ENCODE results near the gene PSMC3. TPM values are rescaled to one million over a fixed set of nuclear protein-coding genes. Genes with fewer than 3 reads are reported as not detected.
A peak's percentile ranks its signal among the peaks of the same experiment; 100 is the strongest.

PSMC3 gene
- total RNA-seq, 3 donors from 2014 or later = 70.7 to 115 (median 91.0) TPM

- ATAC-seq = no peak
- Histone ChIP-seq H3K36me3 (ENCODE audit: low read depth) (peaks cover 9% of the 10 kb centered on the region), H3K9me3 (no peaks in the 10 kb centered on the region)
These were observed 8.5 kb downstream of the PSMC3 start for GRCh38 chr11:47417712-47418111.

DNA sequence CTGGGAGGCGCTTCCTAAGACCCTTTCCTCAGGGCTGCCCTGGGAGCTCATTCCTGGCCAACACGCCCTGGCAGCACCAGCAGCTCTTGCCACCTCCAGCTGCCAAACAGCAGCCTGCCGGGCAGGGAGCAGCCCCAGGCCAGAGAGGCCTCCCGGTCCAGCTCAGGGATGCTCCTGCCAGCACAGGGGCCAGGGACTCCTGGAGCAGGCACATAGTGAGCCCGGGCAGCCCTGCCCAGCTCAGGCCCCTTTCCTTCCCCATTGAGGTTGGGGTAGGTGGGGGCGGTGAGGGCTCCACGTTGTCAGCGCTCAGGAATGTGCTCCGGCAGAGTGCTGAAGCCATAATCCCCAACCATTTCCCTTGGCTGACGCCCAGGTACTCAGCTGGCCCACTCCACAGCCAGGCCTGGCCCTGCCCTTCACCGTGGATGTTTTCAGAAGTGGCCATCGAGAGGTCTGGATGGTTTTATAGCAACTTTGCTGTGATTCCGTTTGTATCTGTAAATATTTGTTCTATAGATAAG, 10.2 kb downstream of the PSMC3 start:
- H3K4me1 ChIP-seq (ENCODE audit: low read depth) = peaks cover 13% of the 10 kb centered on the region
- H3K36me3 ChIP-seq (ENCODE audit: low read depth) = peaks cover 9% of the 10 kb centered on the region
- intact Hi-C loops (cut with DNase I, micrococcal nuclease) = no loop called here
- H3K4me3 ChIP-seq = no peak overlapping the region
- H3K9me3 ChIP-seq = no peaks in the 10 kb centered on the region
- TF ChIP-seq CTCF (IDR thresholded peaks at IDR 0.05) = no peak
- DNase-seq = peak; percentile 70 to 78 (median 74)
- peak; percentile 61 for ATAC-seq

More at GRCh38 chr11:47417712-47418111, 8.5 kb downstream of the PSMC3 start:
- no peak for TF ChIP-seq CTCF (IDR thresholded peaks at IDR 0.05)
- peaks cover 13% of the 10 kb centered on the region for H3K4me1 ChIP-seq (ENCODE audit: low read depth)
- DNase-seq = no peak
- H3K4me3 ChIP-seq = no peak overlapping the region
- intact Hi-C loops (cut with DNase I, micrococcal nuclease) = no loop called here

DNA sequence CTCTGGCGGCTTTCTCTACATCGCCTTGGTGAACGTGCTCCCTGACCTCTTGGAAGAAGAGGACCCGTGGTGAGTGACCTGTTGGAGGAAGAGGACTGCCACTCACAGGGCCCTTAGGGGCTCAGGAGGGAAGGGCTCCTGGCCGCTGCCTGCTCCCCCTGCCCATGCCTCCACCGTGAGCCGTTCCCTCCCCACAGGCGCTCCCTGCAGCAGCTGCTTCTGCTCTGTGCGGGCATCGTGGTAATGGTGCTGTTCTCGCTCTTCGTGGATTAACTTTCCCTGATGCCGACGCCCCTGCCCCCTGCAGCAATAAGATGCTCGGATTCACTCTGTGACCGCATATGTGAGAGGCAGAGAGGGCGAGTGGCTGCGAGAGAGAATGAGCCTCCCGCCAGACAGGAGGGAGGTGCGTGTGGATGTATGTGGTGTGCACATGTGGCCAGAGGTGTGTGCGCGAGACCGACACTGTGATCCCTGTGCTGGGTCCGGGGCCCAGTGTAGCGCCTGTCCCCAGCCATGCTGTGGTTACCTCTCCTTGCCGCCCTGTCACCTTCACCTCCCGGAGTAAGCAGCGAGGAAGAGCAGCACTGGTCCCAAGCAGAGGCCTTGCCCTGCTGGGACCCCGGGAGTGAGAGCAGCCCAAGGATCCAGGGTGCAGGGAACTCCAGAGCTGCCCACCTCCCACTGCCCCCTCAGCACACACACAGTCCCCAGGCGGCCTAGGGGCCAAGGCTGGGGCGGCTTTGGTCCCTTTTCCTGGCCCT, 11.0 kb downstream of the PSMC3 start:
- Histone ChIP-seq H3K4me3 (no peak overlapping the region), H3K36me3 (ENCODE audit: low read depth) (peaks cover 9% of the 10 kb centered on the region), H3K4me1 (ENCODE audit: low read depth) (peaks cover 13% of the 10 kb centered on the region), H3K9me3 (no peaks in the 10 kb centered on the region)
- DNase-seq (peak in 1 of 3 donors; percentile 25), ATAC-seq (no peak)
- TF ChIP-seq CTCF (IDR thresholded peaks at IDR 0.05) = no peak
- intact Hi-C loops (cut with DNase I, micrococcal nuclease) = no loop called here

DNA sequence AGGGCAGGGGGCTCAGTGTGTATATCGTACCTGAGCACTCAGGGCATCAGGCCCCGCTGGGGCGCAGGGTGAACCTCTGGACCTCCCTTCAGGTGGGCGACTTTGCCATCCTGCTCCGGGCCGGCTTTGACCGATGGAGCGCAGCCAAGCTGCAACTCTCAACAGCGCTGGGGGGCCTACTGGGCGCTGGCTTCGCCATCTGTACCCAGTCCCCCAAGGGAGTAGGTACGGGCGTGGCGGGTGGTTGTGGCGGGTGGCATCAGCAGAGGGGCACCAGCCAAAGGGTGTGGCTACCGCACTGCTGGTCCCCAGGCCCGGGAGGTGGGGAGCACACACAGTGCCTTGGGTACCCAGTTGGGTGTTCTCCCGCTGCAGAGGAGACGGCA, 11.6 kb downstream of the PSMC3 start:
- Histone ChIP-seq H3K36me3 (ENCODE audit: low read depth) (peaks cover 4% of the 10 kb centered on the region), H3K4me1 (ENCODE audit: low read depth) (peaks cover 13% of the 10 kb centered on the region), H3K4me3 (no peak overlapping the region), H3K9me3 (no peaks in the 10 kb centered on the region)
- ATAC-seq (no peak), DNase-seq (no peak)
- TF ChIP-seq CTCF (IDR thresholded peaks at IDR 0.05) = no peak
- intact Hi-C loops (cut with DNase I, micrococcal nuclease) = no loop called here

DNA sequence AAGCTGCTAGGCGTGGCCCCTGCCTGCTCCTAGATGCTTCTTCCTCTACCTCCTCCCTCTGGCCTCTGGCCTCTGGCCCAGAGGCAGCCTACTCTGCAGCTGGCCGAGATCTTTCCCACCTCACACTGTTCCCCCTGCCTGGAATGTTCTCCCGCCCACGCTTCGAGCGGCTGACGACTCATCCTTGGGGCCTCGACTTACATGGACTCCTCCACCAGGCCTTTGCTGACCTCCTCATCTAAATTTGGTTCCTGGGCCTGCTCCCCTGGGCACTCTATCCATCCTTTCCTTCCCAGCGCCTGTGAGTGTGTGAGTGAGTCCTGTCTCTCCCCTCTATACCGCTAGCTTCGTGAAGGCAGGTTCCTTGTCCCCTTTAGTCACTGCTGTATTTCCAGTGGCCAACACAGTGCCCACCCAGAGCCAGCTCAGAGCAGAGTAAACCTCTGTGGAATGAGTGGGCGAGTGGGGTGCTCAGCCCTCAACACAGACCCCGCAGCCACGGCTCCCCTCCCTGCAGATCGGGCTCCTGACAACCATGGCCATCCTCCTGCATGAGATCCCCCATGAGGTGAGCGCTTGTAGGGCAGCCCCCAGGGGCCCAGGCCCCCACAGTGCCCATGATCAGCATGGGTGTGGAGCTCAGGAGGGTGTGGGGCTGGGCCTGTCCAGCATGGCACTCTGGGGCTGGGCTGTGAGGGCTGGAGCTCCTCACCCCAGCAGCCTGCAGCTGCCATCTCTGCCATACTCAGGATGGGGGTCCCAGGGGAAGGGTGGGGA, 12.1 kb downstream of the PSMC3 start:
- DNase-seq = no peak
- no peak for ATAC-seq
- Histone ChIP-seq H3K4me1 (ENCODE audit: low read depth) (peaks cover 14% of the 10 kb centered on the region), H3K36me3 (ENCODE audit: low read depth) (peaks cover 4% of the 10 kb centered on the region), H3K9me3 (no peaks in the 10 kb centered on the region), H3K4me3 (no peak overlapping the region)
- no peak for TF ChIP-seq CTCF (IDR thresholded peaks at IDR 0.05)
- intact Hi-C loops (cut with DNase I, micrococcal nuclease) = no loop called here

All from mucosa of descending colon (tissue), 3 donors.